Measurements from ENCODE around the gene FAM9C. TPM values are rescaled to one million over a fixed set of nuclear protein-coding genes. Genes with fewer than 3 reads are reported as not detected.

The FAM9C gene
- total RNA-seq, 2 experiments from 2014 or later: not detected

- H3K4me1 Mint-ChIP-seq: peaks cover 37% of the 10 kb centered on the region
- no peak for DNase-seq
- H3K27me3 Mint-ChIP-seq: peaks cover 2% of the 10 kb centered on the region
- no peak overlapping the region for H3K27ac Mint-ChIP-seq
- peaks cover 4% of the 10 kb centered on the region for H3K9me3 Mint-ChIP-seq
- no peak overlapping the region for H3K4me3 Mint-ChIP-seq
- peaks cover 12% of the 10 kb centered on the region for H3K36me3 Mint-ChIP-seq
- POLR2A ChIA-PET: interaction anchor here (0.7 to 1.4 kb wide), 2 partner anchors 10 to 11 kb away, joined by 3 read pairs; no protein-coding TSS in a partner anchor
- ATAC-seq (ENCODE audit: low read depth): no peak
Observed at GRCh38 chrX:12987900-12988594, 56.4 kb downstream of the FAM9C start.

- no peak for DNase-seq
- POLR2A ChIA-PET: interaction anchor here (1.4 kb wide), 1 partner anchor 9 kb away, joined by 3 read pairs; no protein-coding TSS in a partner anchor
- ATAC-seq (ENCODE audit: low read depth): no peak
- peaks cover 42% of the 10 kb centered on the region for H3K4me1 Mint-ChIP-seq
- peaks cover 4% of the 10 kb centered on the region for H3K9me3 Mint-ChIP-seq
- H3K36me3 Mint-ChIP-seq: peaks cover 12% of the 10 kb centered on the region
- no peak overlapping the region for H3K4me3 Mint-ChIP-seq
- peaks cover 2% of the 10 kb centered on the region for H3K27me3 Mint-ChIP-seq
- H3K27ac Mint-ChIP-seq: no peak overlapping the region
Observed at GRCh38 chrX:12987340-12987739, 57.1 kb downstream of the FAM9C start.

DNA sequence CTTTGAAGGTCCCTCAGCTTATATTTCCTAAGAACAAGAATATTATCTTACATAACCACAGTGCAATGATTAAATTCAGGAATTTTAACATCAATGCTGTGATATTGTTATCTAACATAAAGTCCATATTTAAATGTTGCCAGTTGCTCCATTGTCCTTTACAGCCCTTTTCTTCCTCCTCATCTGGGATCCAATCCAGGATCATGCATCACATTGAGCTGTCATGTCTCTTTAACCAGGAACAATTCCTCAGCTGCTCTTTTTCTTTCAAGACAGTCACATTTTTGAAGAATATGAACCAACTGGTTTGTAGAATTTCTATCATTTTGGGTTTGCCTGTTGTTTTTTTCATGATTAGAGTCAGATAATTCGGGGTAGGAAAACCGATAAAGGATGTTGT lies 57.5 kb downstream of the FAM9C start:
- POLR2A ChIA-PET: interaction anchor here (2.3 to 20.9 kb wide), 2 partner anchors 13 to 101 kb away, joined by 15 to 768 read pairs; no protein-coding TSS in a partner anchor
- Mint-ChIP-seq H3K9me3 (peaks cover 4% of the 10 kb centered on the region), H3K36me3 (peaks cover 12% of the 10 kb centered on the region), H3K4me1 (peaks cover 45% of the 10 kb centered on the region), H3K27me3 (peaks cover 2% of the 10 kb centered on the region), H3K27ac (peak overlapping the region; percentile 91), H3K4me3 (peak overlapping the region; percentile 37)
- no peak for ATAC-seq (ENCODE audit: low read depth)
- DNase-seq: no peak

DNA sequence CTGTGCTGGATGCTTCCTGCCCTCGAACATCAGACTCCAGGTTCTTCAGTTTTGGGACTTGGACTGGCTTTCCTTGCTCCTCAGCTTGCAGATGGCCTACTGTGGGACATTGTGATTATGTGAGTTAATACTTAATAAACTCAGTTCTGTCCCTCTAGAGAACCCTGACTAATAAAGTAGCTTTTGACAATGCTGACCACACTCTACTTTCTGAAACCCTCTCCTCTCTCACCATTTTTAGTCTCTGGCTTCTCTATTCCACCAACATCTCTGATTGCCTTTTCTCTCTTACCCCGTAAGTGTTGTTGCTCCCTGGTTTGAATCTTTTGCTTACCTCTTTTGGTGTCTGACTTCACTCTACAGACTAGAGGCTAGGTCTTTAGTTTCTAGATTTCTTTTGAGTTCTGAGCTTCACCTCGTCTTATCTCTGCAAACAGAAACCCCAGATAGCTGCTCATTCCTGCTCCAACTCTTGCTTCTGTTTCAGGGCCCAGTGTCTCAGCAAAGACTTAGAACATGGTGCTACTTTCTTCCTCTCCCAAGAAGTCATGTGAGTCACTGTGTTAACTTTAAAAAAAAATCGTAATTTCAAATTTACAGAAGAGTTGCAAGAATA lies 58.1 kb downstream of the FAM9C start:
- ATAC-seq (ENCODE audit: low read depth) (no peak), DNase-seq (no peak)
- Mint-ChIP-seq H3K27me3 (peaks cover 2% of the 10 kb centered on the region), H3K4me1 (peaks cover 45% of the 10 kb centered on the region), H3K36me3 (peaks cover 10% of the 10 kb centered on the region), H3K4me3 (peak overlapping the region; percentile 37), H3K27ac (peak overlapping the region; percentile 91), H3K9me3 (peaks cover 4% of the 10 kb centered on the region)
- POLR2A ChIA-PET: interaction anchor here (2.3 to 20.9 kb wide), 2 partner anchors 13 to 101 kb away, joined by 15 to 768 read pairs; no protein-coding TSS in a partner anchor

Other genes starting within 250 kb of the FAM9C start
- under 1 TPM; 0.31 to 0.33 TPM for gene TLR7, start 177.5 kb downstream of the FAM9C start, total RNA-seq
- under 1 TPM; 0.11 to 0.17 TPM for gene TLR8, start 138.0 kb downstream of the FAM9C start, total RNA-seq
- gene TMSB4X, start 69.5 kb downstream of the FAM9C start, total RNA-seq: 1,000 to 10,000 TPM; 8,001 to 8,464 TPM